CD4-positive, alpha-beta T cell treated with Interleukin-21 for 1 hour (primary cell): ENCODE data around the gene RASAL2.
A peak's percentile ranks its signal among the peaks of the same experiment; 100 is the strongest.
"Not testable (repeated sequence)": the region's sequence is repeated elsewhere in the genome, so short reads cannot be mapped to it uniquely, and the experiment has no call there.

Source experiments
- DNase-seq: peaks from one replicate; pipeline ENCODE4 v3.0.0-alpha.2; 2020

RASAL2 gene

GRCh38 chr1:178300352-178300699 is 206.4 kb downstream of the RASAL2 start:
- no peak for DNase-seq

GRCh38 chr1:178301141-178301540 is 207.2 kb downstream of the RASAL2 start:
- no peak for DNase-seq

- no peak for DNase-seq
Observed at GRCh38 chr1:178307264-178307663, 213.4 kb downstream of the RASAL2 start.

- DNase-seq: no peak
Observed at GRCh38 chr1:178308438-178308837, 214.5 kb downstream of the RASAL2 start.

GRCh38 chr1:178310685-178311105 is 216.8 kb downstream of the RASAL2 start:
- DNase-seq: peak; percentile 49

- DNase-seq: no peak
Observed at GRCh38 chr1:178311164-178311563, 217.3 kb downstream of the RASAL2 start.

GRCh38 chr1:178320280-178320982 is 226.5 kb downstream of the RASAL2 start:
- DNase-seq: not testable (repeated sequence)

GRCh38 chr1:178323067-178323466 is 229.2 kb downstream of the RASAL2 start:
- DNase-seq: no peak

- DNase-seq: no peak
Observed at GRCh38 chr1:178324003-178324402, 230.1 kb downstream of the RASAL2 start.

- no peak for DNase-seq
Observed at GRCh38 chr1:178328728-178329127, 234.8 kb downstream of the RASAL2 start.

GRCh38 chr1:178330153-178330552 is 236.2 kb downstream of the RASAL2 start:
- DNase-seq: no peak

GRCh38 chr1:178330848-178331497 is 237.1 kb downstream of the RASAL2 start:
- DNase-seq: no peak

GRCh38 chr1:178335426-178335825 is 241.5 kb downstream of the RASAL2 start:
- DNase-seq: no peak

GRCh38 chr1:178337091-178337706 is 243.3 kb downstream of the RASAL2 start:
- no peak for DNase-seq

- no peak for DNase-seq
Observed at GRCh38 chr1:178339834-178340233, 245.9 kb downstream of the RASAL2 start.

- DNase-seq: no peak
Observed at GRCh38 chr1:178341261-178341956, 247.5 kb downstream of the RASAL2 start.

GRCh38 chr1:178342745-178343144 is 248.8 kb downstream of the RASAL2 start:
- DNase-seq: no peak

- no peak for DNase-seq
Observed at GRCh38 chr1:178344513-178345091, 250.7 kb downstream of the RASAL2 start.

- no peak for DNase-seq
Observed at GRCh38 chr1:178345238-178345637, 251.3 kb downstream of the RASAL2 start.

- DNase-seq: no peak
Observed at GRCh38 chr1:178345807-178346206, 251.9 kb downstream of the RASAL2 start.

- no peak for DNase-seq
Observed at GRCh38 chr1:178349801-178350200, 255.9 kb downstream of the RASAL2 start.

- DNase-seq: not testable (repeated sequence)
Observed at GRCh38 chr1:178351911-178352310, 258.0 kb downstream of the RASAL2 start.

GRCh38 chr1:178352790-178353416 is 259.0 kb downstream of the RASAL2 start:
- DNase-seq: no peak
